ENCODE data around the gene ZNF593OS. TPM values are rescaled to one million over a fixed set of nuclear protein-coding genes. Genes with fewer than 3 reads are reported as not detected.

Gene ZNF593OS
- total and polyA plus RNA-seq, 2 of the 8 experiments (the other 6 are each of a cell fraction or from before 2014, with no cell fraction given): not detected

GRCh38 chr1:26170472-26170821, 1.2 kb downstream of the ZNF593OS start:
- peaks cover under 1 to 13% (median 9%) of the 10 kb centered on the region in 4 experiments for H3K4me1 ChIP-seq (replicated peaks in 1 of 4; ENCODE audit: control insufficient read depth in 3 of 4, insufficient read depth in 4 of 4, low read length in 3 of 4)
- H4K20me1 ChIP-seq (replicated peaks in 1 of 2; ENCODE audit: control insufficient read depth in 1 of 2, insufficient read depth in 2 of 2, low read length in 2 of 2): peaks cover 0 to 4% of the 10 kb centered on the region in 2 experiments
- H3K79me1 ChIP-seq (ENCODE audit: low read depth, low read length): peaks cover 4% of the 10 kb centered on the region; the same call in 1 of the 2 replicates
- no peak overlapping the region for H3K23ac ChIP-seq (ENCODE audit: insufficient read length)
- H2BK5ac ChIP-seq (ENCODE audit: low read depth, low read length): no peak overlapping the region
- H3K56ac ChIP-seq (replicated peaks; ENCODE audit: insufficient read length, low read depth, low read length): no peak overlapping the region
- POLR2A ChIA-PET (ENCODE audit: partially characterized antibody): interaction anchor here (1.1 to 2.9 kb wide), 6 partner anchors 10 to 64 kb away, joined by 3 to 6 read pairs (median 4); partner anchors contain the start of genes CATSPER4 and CEP85
- no peak overlapping the region for H3K14ac ChIP-seq (ENCODE audit: insufficient read length)
- WGBS, 2 experiments (ENCODE audit: extremely low coverage in 1 of 2, insufficient coverage in 1 of 2, insufficient read length in 1 of 2, insufficient replicate concordance in 2 of 2, low coverage in 1 of 2, low lambda C conversion rate in 2 of 2, missing lambda C conversion rate in 1 of 2): 87% methylated on average over 9 of the region's 9 CpGs; no CpG with 5 or more reads in 1 of the 2 experiments
- FAIRE-seq: no peak
- peak overlapping the region; percentile 77 to 96 for H3K4me2 ChIP-seq (ENCODE audit: insufficient read depth in 1 of 2, low read depth in 2 of 2, low read length in 2 of 2)
- no peak overlapping the region for H3K4ac ChIP-seq (replicated peaks; ENCODE audit: insufficient read length, low read depth, low read length)
- no peaks in the 10 kb centered on the region for H3K9me3 ChIP-seq (ENCODE audit: insufficient read depth in 2 of 2, low read depth in 1 of 2, low read length in 1 of 2)
- no peak overlapping the region for H4K91ac ChIP-seq (replicated peaks; ENCODE audit: insufficient read length, low read length)
- no peak overlapping the region for H4K5ac ChIP-seq (ENCODE audit: insufficient read length, low read depth, low read length)
- no peak overlapping the region for H3K18ac ChIP-seq (ENCODE audit: extremely low read depth, low read length)
- no peak overlapping the region for H2AFZ ChIP-seq (ENCODE audit: low read length)
- no peaks in the 10 kb centered on the region; a peak in 1 of 8 replicates for H3K36me3 ChIP-seq (ENCODE audit: control insufficient read depth in 2 of 4, insufficient read depth in 4 of 4, low read length in 3 of 4)
- no peak for DNase-seq (ENCODE audit: low read depth in 1 of 2, low spot score in 2 of 2)
- H3K4me3 ChIP-seq (ENCODE audit: extremely low read depth in 1 of 4, insufficient read depth in 2 of 4, low read depth in 3 of 4, low read length in 4 of 4): peak overlapping the region; percentile 71 to 79 (median 74)
- H3K27me3 ChIP-seq (replicated peaks in 1 of 4; ENCODE audit: control insufficient read depth in 3 of 4, extremely low read depth in 1 of 4, insufficient read depth in 3 of 4, low read length in 3 of 4): peaks cover 0 to 7% (median 2%) of the 10 kb centered on the region in 4 experiments; a peak in 4 of 7 replicates
- H2AK5ac ChIP-seq (ENCODE audit: low read depth, low read length): no peak overlapping the region
- no peak overlapping the region for H2BK12ac ChIP-seq (ENCODE audit: low read depth, low read length)
- H3K23me2 ChIP-seq (ENCODE audit: low read depth, low read length): peaks cover 6% of the 10 kb centered on the region
- H3K27ac ChIP-seq (ENCODE audit: low read depth, low read length): 0 out of 2 replicates have a peak overlapping the region, but pooled peaks have one; percentile 23
- H3K9ac ChIP-seq (replicated peaks in 1 of 4; ENCODE audit: extremely low read depth in 1 of 4, low read depth in 3 of 4, low read length in 3 of 4): peak overlapping the region; percentile 60 to 84 (median 74); a peak in 6 of 7 replicates
- H2BK20ac ChIP-seq (ENCODE audit: low read length): no peak overlapping the region
- CTCF ChIA-PET (ENCODE audit: partially characterized antibody): interaction anchor here (0.7 to 16.2 kb wide), 17 partner anchors 11 to 246 kb away, joined by 3 to 159 read pairs (median 5); partner anchors contain the start of genes CATSPER4, CEP85, FAM110D and PDIK1L
- H3K79me2 ChIP-seq (ENCODE audit: control insufficient read depth in 1 of 2, insufficient read depth in 2 of 2, low read length in 2 of 2): peaks cover 0 to 8% of the 10 kb centered on the region in 2 experiments; a peak in 2 of 4 replicates
- H4K8ac ChIP-seq (ENCODE audit: extremely low read depth, insufficient read depth, low read length): no peak overlapping the region
- no peak overlapping the region for H2BK120ac ChIP-seq (replicated peaks; ENCODE audit: low read depth, low read length)
- H2BK15ac ChIP-seq (ENCODE audit: low read length): no peak overlapping the region
- TF ChIP-seq, protein P1, sequence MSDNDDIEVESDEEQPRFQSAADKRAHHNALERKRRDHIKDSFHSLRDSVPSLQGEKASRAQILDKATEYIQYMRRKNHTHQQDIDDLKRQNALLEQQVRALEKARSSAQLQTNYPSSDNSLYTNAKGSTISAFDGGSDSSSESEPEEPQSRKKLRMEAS (IDR thresholded peaks at IDR 0.05): no peak
- no peak for TF ChIP-seq CEBPB (IDR thresholded peaks at IDR 0.05; ENCODE audit: low read depth, low read length)
- no peak for TF ChIP-seq GTF2F1 (IDR thresholded peaks at IDR 0.05; ENCODE audit: borderline replicate concordance, low read depth, low read length)
- no peak for TF ChIP-seq YY1 (IDR thresholded peaks at IDR 0.05; ENCODE audit: low read depth, low read length)
- no peak for TF ChIP-seq TAF7 (optimal IDR thresholded peaks at IDR 0.05; ENCODE audit: borderline replicate concordance, low read depth, low read length)
- no peak for TF ChIP-seq NANOG (IDR thresholded peaks at IDR 0.05; ENCODE audit: insufficient read depth, low read depth, low read length, poor library complexity, severe bottlenecking)
- TF ChIP-seq EP300 (IDR thresholded peaks at IDR 0.05; ENCODE audit: borderline replicate concordance in 1 of 2, low read depth in 2 of 2, low read length in 2 of 2): no peak
- no peak for TF ChIP-seq KDM5A (IDR thresholded peaks at IDR 0.05; ENCODE audit: low read length)
- TF ChIP-seq SIRT6 (IDR thresholded peaks at IDR 0.05; ENCODE audit: low read length): no peak
- TF ChIP-seq CHD1 (IDR thresholded peaks at IDR 0.05; ENCODE audit: low read depth, low read length): no peak
- no peak for TF ChIP-seq USF2 (IDR thresholded peaks at IDR 0.05; ENCODE audit: low read length)
- TF ChIP-seq SP1 (IDR thresholded peaks at IDR 0.05; ENCODE audit: low read depth, low read length): no peak

Data from H1 (cell line).